Activated naive CD8-positive, alpha-beta T cell (primary cell): Measurements from ENCODE around the gene ZBTB20.

Experiments
- H3K27ac Mint-ChIP-seq: one replicate; pipeline ENCODE4 v1.8.0; 2021; ENCODE audit warnings: mixed read lengths
- H3K27me3 Mint-ChIP-seq: one replicate; pipeline ENCODE4 v1.8.0; 2021; ENCODE audit warnings: mixed read lengths
- H3K36me3 Mint-ChIP-seq: one replicate; pipeline ENCODE4 v1.8.0; 2021; ENCODE audit warnings: mixed read lengths
- H3K4me1 Mint-ChIP-seq: one replicate; pipeline ENCODE4 v1.8.0; 2021; ENCODE audit warnings: low read depth, mixed read lengths
- H3K4me3 Mint-ChIP-seq: one replicate; pipeline ENCODE4 v1.8.0; 2021; ENCODE audit warnings: mild to moderate bottlenecking, mixed read lengths
- H3K9me3 Mint-ChIP-seq: one replicate; pipeline ENCODE4 v1.8.0; 2021; ENCODE audit warnings: low read depth, mixed read lengths

The ZBTB20 gene

DNA sequence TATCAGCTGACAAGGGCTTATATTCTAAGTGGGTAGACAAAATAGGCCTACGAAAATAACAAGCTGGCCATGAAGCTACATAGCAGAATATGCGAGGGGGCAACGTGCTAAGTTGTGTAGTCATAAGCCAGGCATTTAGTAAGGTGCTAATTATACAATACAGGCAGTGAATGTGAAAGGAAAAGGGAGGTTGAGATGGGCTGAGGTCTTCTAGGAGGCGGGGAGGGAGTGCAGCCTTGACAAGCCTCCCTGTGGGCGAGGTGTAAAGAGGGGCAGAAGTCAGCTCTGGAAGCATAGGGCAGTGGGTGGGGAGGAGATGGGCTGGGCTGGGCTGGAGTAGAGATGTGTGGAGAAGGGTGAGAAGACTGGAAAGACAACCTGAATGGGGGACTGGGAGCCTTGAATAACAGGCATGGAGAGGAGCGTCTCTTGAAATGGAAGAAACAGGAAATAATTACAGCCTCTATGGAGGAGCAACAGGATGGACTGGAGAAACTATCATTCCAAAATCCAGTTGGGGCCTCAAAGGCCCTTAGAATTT, 852.1 kb downstream of the ZBTB20 start:
- Mint-ChIP-seq H3K4me1 (peaks cover 46% of the 10 kb centered on the region), H3K9me3 (no peaks in the 10 kb centered on the region), H3K27ac (peak overlapping the region; percentile 87), H3K36me3 (peaks cover 2% of the 10 kb centered on the region), H3K4me3 (peak overlapping the region; percentile 77), H3K27me3 (no peaks in the 10 kb centered on the region)

- H3K4me3 Mint-ChIP-seq: peak within 1 kb of the TSS; percentile 77
- H3K9me3 Mint-ChIP-seq: no peaks in the 10 kb centered on the region
- H3K36me3 Mint-ChIP-seq: peaks cover 2% of the 10 kb centered on the region
- peaks cover 44% of the 10 kb centered on the region for H3K4me1 Mint-ChIP-seq
- H3K27me3 Mint-ChIP-seq: no peaks in the 10 kb centered on the region
- H3K27ac Mint-ChIP-seq: peak within 1 kb of the TSS; percentile 90
Observed at GRCh38 chr3:114293838-114294535, 853.1 kb downstream of the ZBTB20 start, which contains the start of gene TIGIT. TSS of gene TIGIT (plus strand) at chr3:114294028. CDS start at chr3:114294062, 34 bp downstream.

DNA sequence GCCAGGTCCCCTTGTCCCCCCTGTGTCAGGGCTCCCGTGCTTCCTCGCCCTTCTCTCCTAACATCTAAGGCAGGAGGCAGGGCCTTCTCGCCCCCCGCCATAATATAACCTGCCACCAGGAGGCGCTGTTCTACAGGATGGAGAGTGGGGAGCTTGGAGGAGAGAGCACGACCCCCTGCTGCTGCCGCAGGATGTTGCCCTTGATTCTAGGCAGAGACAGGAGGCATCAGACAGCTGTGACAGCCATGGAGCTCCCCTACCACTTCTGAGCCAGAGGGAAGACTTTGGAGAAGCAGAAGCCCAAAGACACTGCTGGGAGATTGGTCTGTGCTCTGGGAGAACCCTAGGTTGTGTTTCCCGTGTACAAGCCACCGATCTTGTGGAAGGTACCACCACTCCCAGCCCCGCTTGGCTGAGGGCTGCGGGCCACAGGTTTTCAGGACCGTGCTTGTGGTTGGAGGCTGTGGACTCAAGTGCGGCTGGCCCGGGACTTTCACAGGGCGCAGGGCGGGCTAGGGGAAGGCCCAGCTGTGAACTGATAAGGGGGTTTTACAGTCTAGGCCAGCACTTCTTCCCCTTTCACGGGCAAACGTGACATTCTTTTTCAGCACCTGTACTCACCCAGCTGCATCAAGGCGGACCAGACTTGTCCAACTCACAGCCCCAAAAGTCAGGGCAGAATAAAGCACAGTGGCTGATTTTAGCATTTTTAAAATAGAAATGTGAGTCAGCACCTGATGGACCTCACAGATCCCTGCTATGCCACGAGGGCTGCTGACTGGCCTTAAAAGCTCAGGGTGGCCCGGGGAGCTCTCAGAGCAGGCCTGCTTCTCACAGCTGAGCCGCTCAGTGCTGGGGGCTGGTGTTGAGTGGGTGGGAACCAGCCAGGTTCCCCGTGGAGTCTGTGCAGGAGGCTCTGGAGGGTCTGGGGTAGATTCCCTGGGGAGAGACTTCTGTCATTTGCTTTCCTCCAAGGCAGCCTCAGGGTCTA, 855.9 kb downstream of the ZBTB20 start:
- Mint-ChIP-seq H3K27me3 (no peaks in the 10 kb centered on the region), H3K4me3 (peak overlapping the region; percentile 70), H3K9me3 (no peaks in the 10 kb centered on the region), H3K36me3 (no peaks in the 10 kb centered on the region), H3K4me1 (peaks cover 39% of the 10 kb centered on the region), H3K27ac (peak overlapping the region; percentile 92)

DNA sequence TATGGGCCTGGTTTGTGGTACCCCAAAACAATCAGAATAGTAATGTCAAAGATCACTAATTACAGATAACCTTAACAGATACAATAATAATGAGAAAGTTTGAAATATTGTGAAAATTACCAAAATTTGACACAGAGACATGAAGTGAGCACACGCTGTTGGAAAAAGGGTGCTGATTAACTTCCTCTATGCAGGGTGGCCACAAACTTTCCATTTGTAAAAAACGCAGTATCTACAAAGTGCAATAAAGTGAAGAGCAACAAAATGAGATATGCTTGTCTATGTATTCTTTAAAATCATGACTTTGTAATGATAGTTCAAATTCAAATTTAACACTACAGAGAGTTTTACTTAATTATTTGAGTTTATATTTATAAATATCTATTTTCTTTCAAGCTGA, 860.8 kb downstream of the ZBTB20 start:
- peak overlapping the region; percentile 90 for H3K27ac Mint-ChIP-seq
- peaks cover 30% of the 10 kb centered on the region for H3K4me1 Mint-ChIP-seq
- H3K4me3 Mint-ChIP-seq: peak overlapping the region; percentile 25
- no peaks in the 10 kb centered on the region for H3K27me3 Mint-ChIP-seq
- peaks cover 2% of the 10 kb centered on the region for H3K36me3 Mint-ChIP-seq
- H3K9me3 Mint-ChIP-seq: peaks cover 4% of the 10 kb centered on the region

- Mint-ChIP-seq H3K9me3 (peaks cover 4% of the 10 kb centered on the region), H3K27me3 (no peaks in the 10 kb centered on the region), H3K4me3 (peak overlapping the region; percentile 25), H3K36me3 (peaks cover 2% of the 10 kb centered on the region), H3K27ac (peak overlapping the region; percentile 90), H3K4me1 (peaks cover 24% of the 10 kb centered on the region)
Observed at GRCh38 chr3:114285648-114286230, 861.3 kb downstream of the ZBTB20 start.

- Mint-ChIP-seq H3K9me3 (peaks cover 4% of the 10 kb centered on the region), H3K4me1 (peaks cover 19% of the 10 kb centered on the region), H3K4me3 (no peak overlapping the region)
Observed at GRCh38 chr3:114284644-114285043, 862.4 kb downstream of the ZBTB20 start.

More at GRCh38 chr3:114284644-114285043, 862.4 kb downstream of the ZBTB20 start:
- Mint-ChIP-seq H3K27ac (peak overlapping the region; percentile 43), H3K27me3 (no peaks in the 10 kb centered on the region), H3K36me3 (peaks cover 2% of the 10 kb centered on the region)
